Measurements from ENCODE around the gene KLK5. TPM values are rescaled to one million over a fixed set of nuclear protein-coding genes. Genes with fewer than 3 reads are reported as not detected.
A peak's percentile ranks its signal among the peaks of the same experiment; 100 is the strongest.

Gene KLK5
- polyA plus RNA-seq, 2 of the 4 experiments (the other 2 are of a cell fraction) = not detected

GRCh38 chr19:50899569-50899968, 53.3 kb downstream of the KLK5 start:
- 64% methylated on average over 3 of the region's 3 CpGs for WGBS (ENCODE audit: missing lambda C conversion rate)
- TF ChIP-seq BHLHE40 (IDR thresholded peaks at IDR 0.05; ENCODE audit: low read depth, low read length) (no peak), EHF (CRISPR knock-in tag; IDR thresholded peaks at IDR 0.05) (no peak), ZFP36 (IDR thresholded peaks at IDR 0.05; ENCODE audit: borderline replicate concordance, partially characterized antibody) (no peak), RAD21 (conservative IDR thresholded peaks at IDR 0.05 in 1 of 2, IDR thresholded peaks at IDR 0.05 in 1 of 2) (no peak), E2F6 (IDR thresholded peaks at IDR 0.05; ENCODE audit: borderline replicate concordance, low read depth) (no peak), HEYL (CRISPR knock-in tag; IDR thresholded peaks at IDR 0.05) (no peak), CBX8 (IDR thresholded peaks at IDR 0.05) (no peak), EP300 (IDR thresholded peaks at IDR 0.05) (no peak), ESRRA (IDR thresholded peaks at IDR 0.05; ENCODE audit: borderline replicate concordance, low read length) (no peak), HES2 (IDR thresholded peaks at IDR 0.05) (no peak), MAFK (IDR thresholded peaks at IDR 0.05; ENCODE audit: partially characterized antibody) (no peak), POLR2A (IDR thresholded peaks at IDR 0.05; ENCODE audit: low read length) (no peak), TP53 (CRISPR knock-in tag; IDR thresholded peaks at IDR 0.05) (no peak), CHD4 (IDR thresholded peaks at IDR 0.05; ENCODE audit: borderline replicate concordance) (no peak), RCOR1 (IDR thresholded peaks at IDR 0.05; ENCODE audit: low read depth, low read length) (no peak), RARB (CRISPR knock-in tag; IDR thresholded peaks at IDR 0.05) (no peak), TFCP2L1 (CRISPR knock-in tag; IDR thresholded peaks at IDR 0.05) (no peak), PBX3 (IDR thresholded peaks at IDR 0.05) (no peak), POLR2AphosphoS2 (conservative IDR thresholded peaks at IDR 0.05; ENCODE audit: low read length) (no peak), GATA3 (IDR thresholded peaks at IDR 0.05; ENCODE audit: borderline replicate concordance) (no peak)
- no peak for FAIRE-seq
- CTCF ChIA-PET = interaction anchor here (0.9 to 2.4 kb wide), 4 partner anchors 22 to 60 kb away, joined by 3 to 26 read pairs (median 4); no protein-coding TSS in a partner anchor
- H3K4me3 ChIP-seq = no peak overlapping the region
- H3K4me1 ChIP-seq = peaks cover 6% of the 10 kb centered on the region; the same call in 1 of the 3 replicates
- no peak overlapping the region for H3K27ac ChIP-seq
- POLR2A ChIA-PET = no interaction called here
- no peak overlapping the region for H3K4me2 ChIP-seq
- ATAC-seq = no peak
- DNase-seq (ENCODE audit: low read depth in 1 of 2, low spot score in 1 of 2) = no peak
- H3K9me3 ChIP-seq = no peaks in the 10 kb centered on the region

- peaks cover 6% of the 10 kb centered on the region; the same call in 1 of the 3 replicates for H3K4me1 ChIP-seq
- no peak overlapping the region for H3K4me3 ChIP-seq
- DNase-seq (ENCODE audit: low read depth in 1 of 2, low spot score in 1 of 2) (no peak), ATAC-seq (no peak), FAIRE-seq (no peak)
- H3K9me3 ChIP-seq = peaks cover 3% of the 10 kb centered on the region; the same call in 1 of the 3 replicates
- no peak overlapping the region for H3K27ac ChIP-seq
- no peak overlapping the region for H3K4me2 ChIP-seq
- TF ChIP-seq BCL3 (IDR thresholded peaks at IDR 0.05) (no peak), ZFP36 (IDR thresholded peaks at IDR 0.05; ENCODE audit: borderline replicate concordance, partially characterized antibody) (peak; percentile 47)
- WGBS (ENCODE audit: missing lambda C conversion rate) = 12% methylated on average over 4 of the region's 4 CpGs
- POLR2A ChIA-PET = no interaction called here
- CTCF ChIA-PET = interaction anchor here (0.8 to 2.4 kb wide), 6 partner anchors 19 to 118 kb away, joined by 3 to 26 read pairs (median 3); no protein-coding TSS in a partner anchor
Measured at GRCh38 chr19:50898018-50898417, 54.8 kb downstream of the KLK5 start.

GRCh38 chr19:50897612-50898011, 55.2 kb downstream of the KLK5 start:
- FAIRE-seq (no peak), ATAC-seq (peak; percentile 51 to 54; a peak in 5 of 6 replicates), DNase-seq (ENCODE audit: low read depth in 1 of 2, low spot score in 1 of 2) (no peak)
- ChIA-PET CTCF (interaction anchor here (0.8 to 2.4 kb wide), 5 partner anchors 20 to 119 kb away, joined by 3 to 26 read pairs (median 3); no protein-coding TSS in a partner anchor), POLR2A (no interaction called here)
- 15% methylated on average over 3 of the region's 3 CpGs for WGBS (ENCODE audit: missing lambda C conversion rate)
- TF ChIP-seq MAZ (IDR thresholded peaks at IDR 0.05; ENCODE audit: borderline replicate concordance, low read depth, low read length) (no peak), RAD21 (conservative IDR thresholded peaks at IDR 0.05 in 1 of 2, IDR thresholded peaks at IDR 0.05 in 1 of 2) (0 out of 5 replicates have a peak, but pooled peaks of 1 of the 2 experiments have one; percentile 7)
- Histone ChIP-seq H3K4me3 (no peak overlapping the region), H3K4me2 (no peak overlapping the region), H3K4me1 (peaks cover 6% of the 10 kb centered on the region; the same call in 1 of the 3 replicates), H3K27ac (no peak overlapping the region), H3K9me3 (peaks cover 3% of the 10 kb centered on the region; the same call in 1 of the 3 replicates)
